Activated CD8-positive, alpha-beta T cell treated with anti-CD3 and anti-CD28 coated beads for 36 hours (primary cell): ENCODE data around the gene INO80D. TPM values are rescaled to one million over a fixed set of nuclear protein-coding genes. Genes with fewer than 3 reads are reported as not detected.
"Not testable (repeated sequence)": the region's sequence is repeated elsewhere in the genome, so short reads cannot be mapped to it uniquely, and the experiment has no call there.

Experiments
- ATAC-seq: fragments of 200-7000 bp; cut with Tn5 transposase; one replicate; pipeline ENCODE4 v1.10.0; 2021; ENCODE audit warnings: mild to moderate bottlenecking, moderate library complexity
- CTCF ChIA-PET: fragments of 350-600 bp; sonication (Branson Sonifier 250); formaldehyde crosslinking; loops from one replicate; lab custom pipeline; 2021; ENCODE audit warnings: antibody characterized with exemption; lab: Charles Lee
- POLR2A ChIA-PET: fragments of 350-600 bp; sonication (Branson Sonifier 250); formaldehyde crosslinking; loops from one replicate; lab custom pipeline; 2021; ENCODE audit warnings: antibody characterized with exemption; lab: Charles Lee
- DNase-seq: peaks from one replicate; pipeline ENCODE4 v3.0.0-alpha.2; 2020
- H3K27ac Mint-ChIP-seq: one replicate; pipeline ENCODE4 v1.8.0; 2021; ENCODE audit warnings: mild to moderate bottlenecking, mixed read lengths
- H3K27me3 Mint-ChIP-seq: one replicate; pipeline ENCODE4 v1.8.0; 2021; ENCODE audit warnings: mixed read lengths
- H3K36me3 Mint-ChIP-seq: one replicate; pipeline ENCODE4 v1.8.0; 2021; ENCODE audit warnings: low read depth, mixed read lengths
- H3K4me1 Mint-ChIP-seq: one replicate; pipeline ENCODE4 v1.8.0; 2021; ENCODE audit warnings: low read depth, mixed read lengths
- H3K4me3 Mint-ChIP-seq: one replicate; pipeline ENCODE4 v1.8.0; 2021; ENCODE audit warnings: mild to moderate bottlenecking, moderate library complexity, mixed read lengths
- H3K9me3 Mint-ChIP-seq: one replicate; pipeline ENCODE4 v1.8.0; 2021; ENCODE audit warnings: mixed read lengths
- CTCF ChIP-seq: fragments of 200-600 bp; IDR thresholded peaks from one replicate; pipeline ENCODE4 v1.8.0; 2022; ENCODE audit warnings: antibody characterized with exemption, mild to moderate bottlenecking
- intact Hi-C: fragments of 100-400 bp; cut with micrococcal nuclease; formaldehyde crosslinking; loops from one replicate; pipeline ENCODE4 v1.10.0; 2022
- total RNA-seq, 2 experiments: library from RNA; stranded (reverse); gene quantifications; one replicate each; pipeline ENCODE4 v1.2.3, GENCODE V29; 2021

INO80D gene
- total RNA-seq, 2 experiments from 2014 or later: 15.9 to 16.7 TPM

- POLR2A ChIA-PET: interaction anchor here (1.0 kb wide), 1 partner anchor 8 kb away, joined by 3 read pairs; no protein-coding TSS in a partner anchor
- H3K4me3 Mint-ChIP-seq: no peak overlapping the region
- CTCF ChIA-PET: no interaction called here
- DNase-seq (no peak), ATAC-seq (no peak)
- no peak overlapping the region for H3K27ac Mint-ChIP-seq
- no peaks in the 10 kb centered on the region for H3K9me3 Mint-ChIP-seq
- no peak for TF ChIP-seq CTCF
- intact Hi-C loops: no loop called here
- peaks cover 4% of the 10 kb centered on the region for H3K36me3 Mint-ChIP-seq
- H3K4me1 Mint-ChIP-seq: peaks cover 45% of the 10 kb centered on the region
- no peaks in the 10 kb centered on the region for H3K27me3 Mint-ChIP-seq
These were observed 5.0 kb downstream of the INO80D start for GRCh38 chr2:206080927-206081326.

DNA sequence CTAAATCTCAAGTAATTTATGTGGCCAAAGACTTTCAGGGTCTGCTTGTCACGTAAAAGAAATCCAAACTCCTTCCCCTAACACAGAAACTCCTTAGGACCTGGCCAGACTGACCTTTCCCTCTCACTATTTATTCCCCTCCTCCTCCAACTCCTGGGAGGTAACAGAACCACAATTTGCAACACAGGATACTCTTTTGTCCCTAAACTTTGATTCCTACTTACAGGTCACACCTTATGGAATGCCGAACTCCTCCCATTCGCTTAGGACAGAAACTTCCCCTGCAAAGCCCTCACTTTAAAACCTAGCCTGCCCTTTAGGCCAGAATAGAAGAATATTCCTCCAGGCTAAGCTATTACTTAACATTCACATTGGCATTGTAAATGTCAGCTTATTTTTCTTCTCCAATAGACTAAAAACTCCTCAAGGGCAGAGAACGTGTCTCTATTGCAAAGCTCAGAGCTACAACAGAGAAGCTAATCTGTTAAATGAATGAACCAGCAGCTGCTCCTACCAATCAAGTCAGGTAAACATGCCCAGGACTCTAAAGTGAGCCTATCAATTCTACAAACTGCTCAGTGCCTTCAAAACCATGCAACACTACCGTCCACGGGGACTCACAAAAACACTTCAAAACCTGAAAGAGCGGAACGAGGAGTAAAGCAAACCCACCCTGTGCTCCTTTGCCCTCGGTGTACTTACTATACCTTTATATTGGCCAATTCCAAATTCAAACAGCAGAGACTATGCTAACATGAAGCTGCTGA is 6.1 kb downstream of the INO80D start:
- H3K36me3 Mint-ChIP-seq: peaks cover 2% of the 10 kb centered on the region
- no peaks in the 10 kb centered on the region for H3K9me3 Mint-ChIP-seq
- no peak for TF ChIP-seq CTCF
- no peak overlapping the region for H3K4me3 Mint-ChIP-seq
- DNase-seq (no peak), ATAC-seq (no peak)
- H3K27me3 Mint-ChIP-seq: no peaks in the 10 kb centered on the region
- H3K27ac Mint-ChIP-seq: no peak overlapping the region
- intact Hi-C loops: no loop called here
- CTCF ChIA-PET: interaction anchor here (1.4 kb wide), 1 partner anchor 8 kb away, joined by 3 read pairs; no protein-coding TSS in a partner anchor
- H3K4me1 Mint-ChIP-seq: peaks cover 49% of the 10 kb centered on the region
- POLR2A ChIA-PET: interaction anchor here (0.6 to 1.4 kb wide), 2 partner anchors 14 to 81 kb away, joined by 3 to 4 read pairs; no protein-coding TSS in a partner anchor

GRCh38 chr2:206077879-206078278 is 8.1 kb downstream of the INO80D start:
- CTCF ChIA-PET: interaction anchor here (1.0 kb wide), 2 partner anchors 9 to 10 kb away, joined by 3 read pairs; no protein-coding TSS in a partner anchor
- H3K36me3 Mint-ChIP-seq, DNase-seq, intact Hi-C loops, ATAC-seq, H3K9me3 Mint-ChIP-seq, H3K4me3 Mint-ChIP-seq, H3K27ac Mint-ChIP-seq, H3K27me3 Mint-ChIP-seq: not testable (repeated sequence)
- POLR2A ChIA-PET: interaction anchor here (0.8 kb wide), 1 partner anchor 8 kb away, joined by 3 read pairs; the partner anchor contains the start of gene INO80D
- peaks cover 44% of the 10 kb centered on the region for H3K4me1 Mint-ChIP-seq

DNA sequence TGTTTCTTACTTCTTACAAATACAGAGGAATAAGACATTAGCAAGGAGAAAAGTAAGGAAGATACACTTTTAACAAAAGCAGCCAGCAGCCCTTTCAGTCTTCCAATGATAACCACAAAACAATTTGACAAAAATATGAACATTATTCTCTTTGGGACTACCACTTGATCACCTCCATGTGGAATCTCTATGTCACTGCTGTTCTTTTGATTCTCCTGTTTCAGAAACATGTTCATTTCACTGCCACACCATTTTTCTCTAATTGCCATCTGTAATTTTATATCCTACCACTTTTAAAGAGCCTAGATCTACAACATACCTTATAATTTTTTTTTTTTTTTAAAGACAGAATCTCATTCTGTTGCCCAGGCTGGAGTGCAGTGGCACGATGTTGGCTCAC is 10.9 kb downstream of the INO80D start:
- ATAC-seq (no peak), DNase-seq (no peak)
- ChIA-PET POLR2A (no interaction called here), CTCF (no interaction called here)
- no peak overlapping the region for H3K27ac Mint-ChIP-seq
- no peak overlapping the region for H3K4me3 Mint-ChIP-seq
- H3K36me3 Mint-ChIP-seq: peaks cover 10% of the 10 kb centered on the region
- intact Hi-C loops: no loop called here
- peaks cover 38% of the 10 kb centered on the region for H3K4me1 Mint-ChIP-seq
- TF ChIP-seq CTCF: no peak
- H3K9me3 Mint-ChIP-seq: no peaks in the 10 kb centered on the region
- no peaks in the 10 kb centered on the region for H3K27me3 Mint-ChIP-seq

GRCh38 chr2:206071807-206072206 is 14.2 kb downstream of the INO80D start:
- Mint-ChIP-seq H3K36me3 (peaks cover 16% of the 10 kb centered on the region), H3K9me3 (no peaks in the 10 kb centered on the region), H3K4me1 (peaks cover 35% of the 10 kb centered on the region), H3K4me3 (no peak overlapping the region), H3K27me3 (no peaks in the 10 kb centered on the region), H3K27ac (no peak overlapping the region)
- no peak for TF ChIP-seq CTCF
- ATAC-seq: no peak
- no peak for DNase-seq
- intact Hi-C loops: no loop called here
- CTCF ChIA-PET: interaction anchor here (0.9 to 1.6 kb wide), 2 partner anchors 8 to 14 kb away, joined by 3 to 4 read pairs; partner anchors contain the start of gene INO80D
- POLR2A ChIA-PET: interaction anchor here (0.6 to 1.8 kb wide), 3 partner anchors 12 to 71 kb away, joined by 3 to 8 read pairs (median 3); partner anchors contain the start of gene INO80D
